MCF 10A (cell line): ENCODE measurements around the gene MYCL. TPM values are rescaled to one million over a fixed set of nuclear protein-coding genes. Genes with fewer than 3 reads are reported as not detected.

Experiments
- BruUV-seq: library from RNA; stranded (reverse); fragments of 400-500 nt; replicated peaks from 2 replicates; lab custom pipeline; 2021; lab: Mats Ljungman, UMichigan
- CTCF ChIA-PET: fragments of 300-600 bp; sonication (Branson Sonifier 250); formaldehyde crosslinking; extraction: SDS; loops from one replicate; lab custom pipeline; 2021; ENCODE audit warnings: antibody characterized with exemption, inconsistent platforms; lab: Yijun Ruan, JAX
- POLR2A ChIA-PET: fragments of 300-600, 350-650 bp; sonication (Branson Sonifier 250); formaldehyde crosslinking; extraction: SDS; loops from one replicate; lab custom pipeline; 2020; ENCODE audit warnings: antibody characterized with exemption, inconsistent platforms; lab: Yijun Ruan, JAX
- DNase-seq: peaks from one replicate; pipeline ENCODE4 v3.0.0-alpha.2; 2018; ENCODE audit not compliant: unreplicated experiment
- H3K27ac Mint-ChIP-seq: one replicate; pipeline ENCODE4 v1.8.0; 2022; ENCODE audit warnings: mild to moderate bottlenecking, low read depth, mixed read lengths; ENCODE audit not compliant: unreplicated experiment
- H3K27me3 Mint-ChIP-seq: one replicate; pipeline ENCODE4 v1.8.0; 2022; ENCODE audit warnings: mixed read lengths; ENCODE audit not compliant: insufficient read depth, unreplicated experiment
- H3K36me3 Mint-ChIP-seq: one replicate; pipeline ENCODE4 v1.8.0; 2022; ENCODE audit warnings: mild to moderate bottlenecking, moderate library complexity, mixed read lengths; ENCODE audit not compliant: insufficient read depth, unreplicated experiment
- H3K4me1 Mint-ChIP-seq: one replicate; pipeline ENCODE4 v1.8.0; 2022; ENCODE audit warnings: mixed read lengths; ENCODE audit not compliant: insufficient read depth, unreplicated experiment
- H3K4me3 Mint-ChIP-seq: one replicate; pipeline ENCODE4 v1.8.0; 2022; ENCODE audit warnings: mild to moderate bottlenecking, moderate library complexity, mixed read lengths; ENCODE audit not compliant: unreplicated experiment
- H3K9me3 Mint-ChIP-seq: one replicate; pipeline ENCODE4 v1.8.0; 2022; ENCODE audit warnings: mixed read lengths; ENCODE audit not compliant: unreplicated experiment
- intact Hi-C: fragments of 100-400 bp; cut with micrococcal nuclease; formaldehyde crosslinking; loops from 2 replicates; pipeline ENCODE4 v1.14.1; 2022
- total RNA-seq: library from RNA; stranded (reverse); gene quantifications from 2 replicates; pipeline ENCODE4 v1.2.3, GENCODE V29; 2022
- TF ChIP-seq, protein P1 (sequence below): fragments of 200-600 bp; IDR thresholded peaks from one replicate; pipeline ENCODE4 v1.8.0; 2022; ENCODE audit warnings: antibody characterized with exemption, mild to moderate bottlenecking; ENCODE audit not compliant: unreplicated experiment

Gene MYCL
- total RNA-seq, 1 experiment from 2014 or later = 0.63 TPM

DNA sequence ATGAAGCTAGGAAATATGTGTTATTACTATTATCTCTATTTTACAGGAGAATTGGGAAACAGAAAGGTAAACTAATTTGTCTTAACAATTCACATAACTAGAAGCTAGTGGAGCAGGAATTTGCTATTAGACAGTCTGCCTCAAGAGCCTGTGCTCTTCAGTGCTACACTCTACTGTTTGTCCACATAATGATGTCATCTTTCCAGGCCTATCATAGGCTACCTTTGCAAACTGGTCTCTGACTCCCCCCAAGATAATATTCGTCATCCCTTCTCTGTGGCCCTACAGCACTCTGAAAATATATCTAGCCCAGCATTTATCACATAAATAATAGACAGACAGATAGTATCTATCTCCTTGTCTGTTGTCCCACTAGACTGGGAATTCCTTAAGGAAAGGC is 52.5 kb downstream of the MYCL start:
- POLR2A ChIA-PET = interaction anchor here (0.6 to 1.7 kb wide), 4 partner anchors 16 to 191 kb away, joined by 3 to 6 read pairs (median 3); partner anchors contain the start of gene CAP1
- CTCF ChIA-PET = interaction anchor here (0.7 to 1.5 kb wide), 2 partner anchors 32 to 125 kb away, joined by 3 read pairs; no protein-coding TSS in a partner anchor
- no peak overlapping the region for H3K27ac Mint-ChIP-seq
- H3K4me3 Mint-ChIP-seq = no peak overlapping the region
- H3K36me3 Mint-ChIP-seq = peaks cover 41% of the 10 kb centered on the region
- intact Hi-C loops = no loop called here
- peaks cover 26% of the 10 kb centered on the region for H3K4me1 Mint-ChIP-seq
- no TSS peak for BruUV-seq
- TF ChIP-seq, protein P1, sequence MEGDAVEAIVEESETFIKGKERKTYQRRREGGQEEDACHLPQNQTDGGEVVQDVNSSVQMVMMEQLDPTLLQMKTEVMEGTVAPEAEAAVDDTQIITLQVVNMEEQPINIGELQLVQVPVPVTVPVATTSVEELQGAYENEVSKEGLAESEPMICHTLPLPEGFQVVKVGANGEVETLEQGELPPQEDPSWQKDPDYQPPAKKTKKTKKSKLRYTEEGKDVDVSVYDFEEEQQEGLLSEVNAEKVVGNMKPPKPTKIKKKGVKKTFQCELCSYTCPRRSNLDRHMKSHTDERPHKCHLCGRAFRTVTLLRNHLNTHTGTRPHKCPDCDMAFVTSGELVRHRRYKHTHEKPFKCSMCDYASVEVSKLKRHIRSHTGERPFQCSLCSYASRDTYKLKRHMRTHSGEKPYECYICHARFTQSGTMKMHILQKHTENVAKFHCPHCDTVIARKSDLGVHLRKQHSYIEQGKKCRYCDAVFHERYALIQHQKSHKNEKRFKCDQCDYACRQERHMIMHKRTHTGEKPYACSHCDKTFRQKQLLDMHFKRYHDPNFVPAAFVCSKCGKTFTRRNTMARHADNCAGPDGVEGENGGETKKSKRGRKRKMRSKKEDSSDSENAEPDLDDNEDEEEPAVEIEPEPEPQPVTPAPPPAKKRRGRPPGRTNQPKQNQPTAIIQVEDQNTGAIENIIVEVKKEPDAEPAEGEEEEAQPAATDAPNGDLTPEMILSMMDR = no peak
- H3K27me3 Mint-ChIP-seq = no peaks in the 10 kb centered on the region
- no peaks in the 10 kb centered on the region for H3K9me3 Mint-ChIP-seq
- DNase-seq = no peak

DNA sequence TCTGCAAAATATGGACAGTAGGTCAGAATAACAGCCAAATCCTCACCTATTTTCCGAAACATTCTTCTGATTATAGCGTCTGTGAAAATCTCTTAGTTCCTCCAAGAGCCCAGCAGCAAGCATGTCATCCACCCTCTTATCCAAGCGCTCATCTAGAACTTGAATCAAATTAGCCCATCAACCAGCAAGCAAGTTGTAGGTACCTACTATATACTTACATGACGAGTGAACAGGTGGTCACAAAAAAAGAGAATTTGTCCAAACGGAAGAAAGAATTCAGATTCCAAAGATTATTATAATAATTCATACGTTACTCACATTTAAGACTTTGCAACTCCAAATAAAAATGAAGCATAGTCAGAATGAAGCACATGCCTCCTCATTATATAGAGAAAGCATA is 53.8 kb downstream of the MYCL start:
- CTCF ChIA-PET = no interaction called here
- Mint-ChIP-seq H3K27me3 (no peaks in the 10 kb centered on the region), H3K4me1 (peaks cover 25% of the 10 kb centered on the region), H3K27ac (no peak overlapping the region), H3K36me3 (peaks cover 52% of the 10 kb centered on the region), H3K4me3 (no peak overlapping the region), H3K9me3 (no peaks in the 10 kb centered on the region)
- POLR2A ChIA-PET = interaction anchor here (0.8 to 2.1 kb wide), 2 partner anchors 35 to 54 kb away, joined by 3 to 7 read pairs; partner anchors contain the start of genes MYCL and TRIT1
- DNase-seq = no peak
- TF ChIP-seq, protein P1 = no peak
- intact Hi-C loops = no loop called here
- BruUV-seq = no TSS peak

DNA sequence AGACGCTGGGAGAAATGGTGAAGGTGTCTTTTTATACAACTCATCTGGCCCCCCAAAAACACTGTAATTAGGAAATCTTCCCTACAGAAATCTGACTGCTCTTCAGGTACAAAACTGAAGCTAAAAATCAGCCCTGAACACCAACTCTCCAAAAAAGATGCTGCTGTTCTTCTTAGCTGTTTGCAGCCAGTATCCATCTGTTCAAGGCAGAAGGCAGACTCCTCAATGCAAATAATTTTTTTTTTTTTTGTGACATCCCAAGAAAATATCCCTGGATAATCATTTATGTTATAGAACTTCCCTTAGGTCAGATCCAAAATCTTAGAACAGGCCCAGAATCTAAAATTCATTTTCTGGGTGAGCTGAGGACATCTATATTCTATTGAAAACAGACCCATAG is 54.9 kb downstream of the MYCL start:
- intact Hi-C loops = no loop called here
- BruUV-seq = no TSS peak
- Mint-ChIP-seq H3K4me1 (peaks cover 14% of the 10 kb centered on the region), H3K27ac (no peak overlapping the region), H3K4me3 (no peak overlapping the region), H3K9me3 (no peaks in the 10 kb centered on the region), H3K27me3 (no peaks in the 10 kb centered on the region), H3K36me3 (peaks cover 63% of the 10 kb centered on the region)
- ChIA-PET CTCF (interaction anchor here (0.7 to 3.2 kb wide), 5 partner anchors 14 to 273 kb away, joined by 3 to 20 read pairs (median 4); partner anchors contain the start of gene MYCL), POLR2A (interaction anchor here (0.7 to 2.4 kb wide), 6 partner anchors 10 to 244 kb away, joined by 3 to 15 read pairs (median 6); partner anchors contain the start of genes MYCL and TRIT1)
- DNase-seq = no peak
- TF ChIP-seq, protein P1 = no peak

- H3K4me1 Mint-ChIP-seq = peaks cover 14% of the 10 kb centered on the region
- peaks cover 73% of the 10 kb centered on the region for H3K36me3 Mint-ChIP-seq
- H3K27ac Mint-ChIP-seq = no peak overlapping the region
- no peaks in the 10 kb centered on the region for H3K9me3 Mint-ChIP-seq
- H3K27me3 Mint-ChIP-seq = no peaks in the 10 kb centered on the region
- ChIA-PET CTCF (interaction anchor here (0.7 to 3.2 kb wide), 8 partner anchors 13 to 272 kb away, joined by 3 to 20 read pairs (median 4); partner anchors contain the start of gene MYCL), POLR2A (interaction anchor here (0.7 to 2.4 kb wide), 7 partner anchors 9 to 244 kb away, joined by 3 to 15 read pairs (median 5); partner anchors contain the start of genes MYCL and TRIT1)
- no TSS peak for BruUV-seq
- TF ChIP-seq, protein P1 = no peak
- no peak overlapping the region for H3K4me3 Mint-ChIP-seq
- intact Hi-C loops = no loop called here
- peak; percentile 89 for DNase-seq
Measured at GRCh38 chr1:39845569-39846566, 55.8 kb downstream of the MYCL start.
